ENCODE measurements around the gene TTC28.

Gene TTC28

DNA sequence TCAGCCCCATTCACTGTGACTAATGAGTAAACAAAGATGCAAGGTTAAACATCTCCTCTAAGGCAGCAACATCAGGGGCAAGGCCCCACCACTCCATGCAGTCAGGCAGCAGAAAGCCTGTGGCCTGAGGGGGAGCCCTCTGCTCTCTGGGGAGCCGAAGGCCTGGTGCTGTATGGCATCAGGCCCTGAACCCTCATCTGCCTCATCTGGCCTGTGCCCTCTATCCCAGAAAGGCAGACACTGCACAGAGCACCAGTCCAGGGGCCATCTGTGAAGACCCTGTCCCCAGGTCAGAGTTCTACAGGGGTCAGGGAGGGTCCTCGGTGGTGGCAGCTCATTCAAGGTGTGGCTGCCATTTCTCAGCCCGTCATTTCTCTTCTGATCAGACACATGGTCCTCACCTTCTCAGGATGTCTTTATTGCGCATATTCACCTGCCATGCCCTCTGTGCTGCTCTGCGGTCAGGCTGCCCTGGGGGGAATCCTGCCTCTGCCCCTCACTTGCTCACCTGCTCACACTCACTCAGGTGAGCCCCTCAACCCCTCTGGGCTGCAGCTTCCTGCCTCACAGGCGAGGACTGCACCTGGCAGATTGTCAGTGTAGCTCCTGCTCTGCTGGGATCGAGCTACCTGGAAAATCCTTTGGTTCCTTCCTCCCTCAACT is 657.5 kb downstream of the TTC28 start:
- no peak overlapping the region for H3K4me3 ChIP-seq (ENCODE audit: low read depth, low read length)
- DNase-seq (ENCODE audit: low read depth): no peak
- no peak for TF ChIP-seq MYC (IDR thresholded peaks at IDR 0.05; ENCODE audit: low read depth, low read length)
- no peak for TF ChIP-seq MAX (IDR thresholded peaks at IDR 0.05; ENCODE audit: low read depth, low read length)
- TF ChIP-seq, protein P1, sequence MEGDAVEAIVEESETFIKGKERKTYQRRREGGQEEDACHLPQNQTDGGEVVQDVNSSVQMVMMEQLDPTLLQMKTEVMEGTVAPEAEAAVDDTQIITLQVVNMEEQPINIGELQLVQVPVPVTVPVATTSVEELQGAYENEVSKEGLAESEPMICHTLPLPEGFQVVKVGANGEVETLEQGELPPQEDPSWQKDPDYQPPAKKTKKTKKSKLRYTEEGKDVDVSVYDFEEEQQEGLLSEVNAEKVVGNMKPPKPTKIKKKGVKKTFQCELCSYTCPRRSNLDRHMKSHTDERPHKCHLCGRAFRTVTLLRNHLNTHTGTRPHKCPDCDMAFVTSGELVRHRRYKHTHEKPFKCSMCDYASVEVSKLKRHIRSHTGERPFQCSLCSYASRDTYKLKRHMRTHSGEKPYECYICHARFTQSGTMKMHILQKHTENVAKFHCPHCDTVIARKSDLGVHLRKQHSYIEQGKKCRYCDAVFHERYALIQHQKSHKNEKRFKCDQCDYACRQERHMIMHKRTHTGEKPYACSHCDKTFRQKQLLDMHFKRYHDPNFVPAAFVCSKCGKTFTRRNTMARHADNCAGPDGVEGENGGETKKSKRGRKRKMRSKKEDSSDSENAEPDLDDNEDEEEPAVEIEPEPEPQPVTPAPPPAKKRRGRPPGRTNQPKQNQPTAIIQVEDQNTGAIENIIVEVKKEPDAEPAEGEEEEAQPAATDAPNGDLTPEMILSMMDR (IDR thresholded peaks at IDR 0.05; ENCODE audit: low read depth, low read length): no peak
- no peak for TF ChIP-seq POLR2A (IDR thresholded peaks at IDR 0.05; ENCODE audit: extremely low read depth, insufficient read length)

DNA sequence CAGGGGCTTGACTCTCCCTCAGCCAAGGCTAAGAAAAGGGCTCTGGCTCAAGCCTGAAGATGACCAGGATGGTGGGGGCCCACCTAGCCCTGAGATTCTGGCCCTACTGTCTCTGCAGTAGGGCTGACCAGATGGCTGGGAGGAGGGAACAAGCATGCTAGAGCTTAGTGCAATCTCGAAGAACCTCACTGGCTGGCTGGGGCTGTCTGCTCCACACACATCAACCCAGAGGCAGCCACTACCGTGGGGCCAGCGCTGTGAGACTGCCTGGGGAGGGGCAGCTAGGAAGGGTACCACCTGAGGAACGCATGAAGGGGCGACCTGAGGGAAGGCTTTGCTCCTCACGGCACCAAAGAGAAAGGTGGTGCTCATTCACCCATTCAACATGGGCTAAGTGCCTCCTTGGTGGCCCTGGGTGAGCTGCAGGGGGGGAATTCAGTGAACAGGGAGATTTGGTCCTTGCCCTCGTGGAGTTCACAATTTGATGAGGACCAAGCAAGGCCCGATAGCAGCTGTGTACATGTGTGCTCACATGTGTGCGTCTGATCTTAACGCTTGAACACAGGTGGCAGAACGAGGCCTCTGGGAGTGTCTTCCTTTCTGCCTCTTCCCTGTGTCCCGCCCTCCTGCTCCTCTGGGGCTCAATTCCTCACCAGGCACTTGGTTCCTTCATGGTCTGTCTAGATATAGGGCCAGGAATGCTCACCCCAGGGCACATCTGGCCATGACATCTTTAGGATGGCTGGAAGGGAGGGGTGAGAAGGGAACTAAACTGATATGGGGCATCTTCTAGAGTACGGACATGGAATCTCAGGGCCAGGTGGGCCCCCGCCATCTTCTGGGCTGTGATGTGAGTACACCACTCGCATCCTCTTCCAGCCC is 658.3 kb downstream of the TTC28 start:
- DNase-seq (ENCODE audit: low read depth): no peak
- no peak overlapping the region for H3K4me3 ChIP-seq (ENCODE audit: low read depth, low read length)
- TF ChIP-seq MYC (IDR thresholded peaks at IDR 0.05; ENCODE audit: low read depth, low read length) (no peak), POLR2A (IDR thresholded peaks at IDR 0.05; ENCODE audit: extremely low read depth, insufficient read length) (no peak), MAX (IDR thresholded peaks at IDR 0.05; ENCODE audit: low read depth, low read length) (no peak)
- TF ChIP-seq, protein P1 (IDR thresholded peaks at IDR 0.05; ENCODE audit: low read depth, low read length): no peak

GRCh38 chr22:28019881-28020861 is 659.5 kb downstream of the TTC28 start:
- no peak overlapping the region for H3K4me3 ChIP-seq (ENCODE audit: low read depth, low read length)
- TF ChIP-seq POLR2A (IDR thresholded peaks at IDR 0.05; ENCODE audit: extremely low read depth, insufficient read length): no peak
- TF ChIP-seq MYC (IDR thresholded peaks at IDR 0.05; ENCODE audit: low read depth, low read length): no peak
- TF ChIP-seq MAX (IDR thresholded peaks at IDR 0.05; ENCODE audit: low read depth, low read length): 0 out of 2 replicates have a peak, but pooled peaks have one; percentile 21
- TF ChIP-seq, protein P1 (IDR thresholded peaks at IDR 0.05; ENCODE audit: low read depth, low read length): peak; percentile 93
- peak; percentile 54 for DNase-seq (ENCODE audit: low read depth)

GRCh38 chr22:28019360-28019759 is 660.3 kb downstream of the TTC28 start:
- H3K4me3 ChIP-seq (ENCODE audit: low read depth, low read length): no peak overlapping the region
- DNase-seq (ENCODE audit: low read depth): peak; percentile 25
- TF ChIP-seq MAX (IDR thresholded peaks at IDR 0.05; ENCODE audit: low read depth, low read length) (no peak), MYC (IDR thresholded peaks at IDR 0.05; ENCODE audit: low read depth, low read length) (no peak), POLR2A (IDR thresholded peaks at IDR 0.05; ENCODE audit: extremely low read depth, insufficient read length) (no peak)
- TF ChIP-seq, protein P1 (IDR thresholded peaks at IDR 0.05; ENCODE audit: low read depth, low read length): no peak

- no peak overlapping the region for H3K4me3 ChIP-seq (ENCODE audit: low read depth, low read length)
- no peak for DNase-seq (ENCODE audit: low read depth)
- TF ChIP-seq, protein P1 (IDR thresholded peaks at IDR 0.05; ENCODE audit: low read depth, low read length): no peak
- no peak for TF ChIP-seq POLR2A (IDR thresholded peaks at IDR 0.05; ENCODE audit: extremely low read depth, insufficient read length)
- TF ChIP-seq MAX (IDR thresholded peaks at IDR 0.05; ENCODE audit: low read depth, low read length): no peak
- no peak for TF ChIP-seq MYC (IDR thresholded peaks at IDR 0.05; ENCODE audit: low read depth, low read length)
Observed at GRCh38 chr22:28018461-28018927, 661.1 kb downstream of the TTC28 start.

Data from NB4 (cell line).